Retina (tissue), 1 donor: ENCODE data around the gene ZNF581.
A peak's percentile ranks its signal among the peaks of the same experiment; 100 is the strongest.

Source experiments
- DNase-seq: peaks from one replicate; pipeline ENCODE4 v3.0.0-alpha.2; 2016

Gene ZNF581

GRCh38 chr19:55668603-55669348, 25.3 kb downstream of the ZNF581 start:
- no peak for DNase-seq

DNA sequence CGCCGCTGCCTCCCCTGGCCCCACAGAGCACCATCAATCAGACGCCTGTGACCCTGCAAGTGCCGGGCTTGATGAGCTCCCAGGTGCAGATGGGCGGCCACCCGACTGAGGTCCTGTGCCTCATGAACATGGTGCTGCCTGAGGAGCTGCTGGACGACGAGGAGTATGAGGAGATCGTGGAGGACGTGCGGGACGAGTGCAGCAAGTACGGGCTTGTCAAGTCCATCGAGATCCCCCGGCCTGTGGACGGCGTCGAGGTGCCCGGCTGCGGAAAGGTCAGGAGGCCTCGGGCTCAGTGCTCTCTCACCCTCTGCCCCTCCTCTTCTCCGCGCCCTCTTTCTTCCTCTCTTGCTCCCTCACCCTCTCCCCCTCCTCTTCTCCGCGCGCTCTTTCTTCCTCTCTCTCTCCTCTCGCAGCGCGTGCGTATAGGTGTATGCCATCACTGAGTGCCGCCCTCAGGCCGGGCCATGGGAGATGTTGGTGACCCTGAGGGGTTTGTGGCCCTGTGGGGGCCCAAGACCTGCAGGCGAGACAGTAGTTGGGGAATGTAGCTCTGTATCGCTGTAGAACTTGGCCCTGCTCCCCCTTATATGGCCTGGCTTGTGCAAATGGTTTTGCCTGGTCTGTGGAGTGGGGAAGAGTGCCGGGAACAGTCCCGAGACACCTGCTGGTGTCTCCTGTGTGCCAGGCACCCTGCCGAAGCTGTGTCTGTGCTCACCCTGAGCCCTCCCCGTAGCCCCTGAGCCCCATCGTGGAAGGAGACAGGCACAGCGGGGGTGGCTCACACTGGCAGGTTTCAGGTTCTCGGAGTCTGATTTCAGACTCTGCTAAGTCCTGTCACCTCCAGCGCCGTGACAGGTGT, 26.2 kb downstream of the ZNF581 start:
- DNase-seq: no peak

GRCh38 chr19:55670280-55671053, 27.0 kb downstream of the ZNF581 start:
- no peak for DNase-seq

GRCh38 chr19:55671054-55671378, 27.6 kb downstream of the ZNF581 start:
- no peak for DNase-seq

- no peak for DNase-seq
Measured at GRCh38 chr19:55672418-55672817, 29.0 kb downstream of the ZNF581 start.

DNA sequence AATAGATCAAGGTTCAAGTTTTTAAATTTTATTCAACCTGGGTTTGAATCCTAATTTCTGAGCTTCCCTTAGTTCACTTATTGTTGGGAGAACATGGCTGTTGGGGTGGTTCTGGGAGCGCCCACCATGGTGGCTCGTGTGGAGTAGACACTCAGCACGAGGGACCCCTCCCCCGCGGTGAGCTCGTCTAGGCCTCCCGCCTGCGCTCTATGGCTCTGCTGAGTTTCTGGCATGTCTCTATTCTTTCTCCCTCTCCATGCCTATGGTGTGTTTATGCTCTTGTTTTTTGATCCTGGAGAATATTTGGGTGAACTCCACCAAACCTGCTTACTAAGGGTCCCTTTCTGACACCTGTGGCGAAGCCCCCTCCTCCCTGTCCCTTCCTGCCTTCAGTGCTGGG, 30.0 kb downstream of the ZNF581 start:
- DNase-seq: no peak

GRCh38 chr19:55673889-55674288, 30.4 kb downstream of the ZNF581 start:
- no peak for DNase-seq

DNA sequence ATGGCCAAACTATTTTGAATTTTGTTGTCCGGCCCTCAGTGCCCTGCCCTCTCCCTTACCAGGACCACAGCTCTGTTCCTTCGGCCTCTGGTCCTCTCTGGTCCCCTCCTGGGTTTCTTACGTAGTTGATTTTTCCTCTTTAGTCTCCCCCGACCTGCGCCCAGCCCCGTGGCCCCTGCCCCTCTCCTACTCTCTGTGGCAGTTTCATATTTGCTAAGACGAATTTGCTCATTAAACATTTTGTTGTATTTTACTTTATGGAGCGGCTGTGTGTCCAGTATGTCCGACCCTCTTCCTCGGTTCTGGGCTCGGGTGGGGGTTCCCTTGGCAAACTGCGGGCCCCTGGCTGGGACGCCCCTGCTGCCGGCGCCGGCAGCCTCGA, 31.0 kb downstream of the ZNF581 start:
- no peak for DNase-seq

DNA sequence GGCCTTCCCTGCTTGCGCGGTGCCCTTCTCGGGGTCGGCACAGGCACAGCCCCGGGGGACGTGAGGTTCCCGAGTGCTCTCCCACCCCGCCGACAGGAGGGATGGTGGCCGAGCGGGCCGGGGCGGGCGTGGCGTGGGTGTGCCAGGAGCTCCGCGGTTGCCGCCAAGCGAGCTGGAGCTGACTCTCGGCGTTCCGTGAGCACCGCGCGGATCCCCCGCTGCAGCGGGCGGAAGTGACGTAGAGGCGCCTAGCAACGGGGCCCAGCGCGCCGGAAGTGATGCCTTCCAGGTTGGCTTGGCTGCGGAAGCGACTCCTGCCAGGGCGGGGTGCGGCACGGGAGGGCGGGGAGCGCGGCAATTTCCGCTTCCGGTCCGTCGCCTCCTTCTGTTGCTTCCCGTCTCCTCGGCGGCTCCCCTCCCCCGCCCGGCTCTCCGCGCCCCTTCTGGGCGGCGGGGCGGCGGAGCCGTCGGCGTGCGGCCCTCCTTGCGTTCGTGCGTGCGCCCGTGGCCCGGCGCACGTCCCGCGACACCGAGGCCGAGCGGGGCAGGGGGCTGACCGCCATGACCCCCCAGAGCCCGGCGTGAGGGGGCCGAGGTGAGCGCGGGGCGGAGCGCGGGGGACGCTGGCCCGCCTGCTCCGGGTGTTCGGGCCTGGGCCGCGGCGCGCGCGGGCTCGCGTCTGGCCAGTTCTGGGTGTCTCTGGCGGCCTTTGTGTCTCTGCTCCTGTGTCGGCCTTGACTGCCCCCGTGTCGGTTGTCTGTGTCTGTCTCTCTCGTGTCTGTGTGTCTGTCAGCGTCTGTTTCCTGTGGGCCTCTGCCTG, 31.6 kb downstream of the ZNF581 start, which contains the start of gene EPN1:
Gene EPN1 (plus strand): TSS at position 386 of the 820 bp plus-strand sequence. CDS start 3,402 bp downstream, outside the sequence.
- DNase-seq: peak; percentile 96

GRCh38 chr19:55675661-55676354, 32.4 kb downstream of the ZNF581 start:
- no peak for DNase-seq

GRCh38 chr19:55676383-55676782, 32.9 kb downstream of the ZNF581 start:
- no peak for DNase-seq

DNA sequence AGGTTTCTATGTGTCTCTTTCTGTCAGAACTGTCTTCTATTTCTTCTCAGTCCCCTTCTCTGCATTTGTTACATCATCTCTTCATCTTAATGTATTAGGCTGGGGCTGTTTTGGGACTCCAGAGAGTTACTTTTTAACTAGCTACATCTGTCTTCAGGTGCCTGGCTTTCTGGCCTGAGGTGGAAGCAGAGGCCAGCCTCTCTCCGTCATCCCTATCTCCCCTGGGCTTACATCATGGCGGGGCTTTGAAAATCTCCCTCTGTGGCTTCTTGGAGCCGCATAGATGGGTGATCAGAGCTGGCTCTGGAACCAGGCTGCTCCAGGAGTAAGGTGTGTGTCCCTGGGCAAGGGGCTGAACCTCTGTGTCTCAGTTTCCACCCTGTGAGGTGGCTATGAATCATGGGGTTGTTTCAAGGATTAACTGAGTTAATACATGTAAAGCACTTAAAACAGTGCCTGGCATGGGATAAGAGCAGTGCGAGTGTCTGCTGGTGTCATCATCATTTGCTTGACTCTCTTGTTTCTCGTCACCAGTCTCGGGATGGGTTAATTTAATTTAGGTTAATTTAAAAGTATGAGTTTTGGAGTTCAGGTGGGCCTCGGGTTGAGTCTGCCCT, 33.5 kb downstream of the ZNF581 start:
- no peak for DNase-seq

DNA sequence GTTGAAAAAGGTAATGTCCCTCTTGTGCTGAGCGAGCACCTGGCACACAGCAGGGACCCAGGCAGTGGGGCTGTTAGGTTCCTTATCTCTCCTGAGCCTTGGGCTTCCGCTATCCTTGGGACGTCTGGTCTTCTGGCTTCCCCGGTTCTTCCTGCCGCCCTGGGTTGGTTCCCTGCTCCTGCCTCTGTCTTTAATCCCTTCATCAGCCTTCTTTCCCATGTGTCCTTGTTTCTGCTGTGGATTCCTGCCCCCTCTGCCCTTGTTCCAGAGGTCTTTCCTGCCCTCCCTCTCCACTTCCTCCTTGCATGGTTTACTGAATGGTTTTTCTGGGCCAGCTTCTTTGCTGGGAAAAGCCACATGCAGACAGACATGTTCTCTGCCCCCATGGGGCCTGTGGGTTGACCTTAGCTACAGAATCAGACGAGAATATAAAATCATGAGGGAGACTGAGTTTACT, 34.2 kb downstream of the ZNF581 start:
- DNase-seq: no peak

DNA sequence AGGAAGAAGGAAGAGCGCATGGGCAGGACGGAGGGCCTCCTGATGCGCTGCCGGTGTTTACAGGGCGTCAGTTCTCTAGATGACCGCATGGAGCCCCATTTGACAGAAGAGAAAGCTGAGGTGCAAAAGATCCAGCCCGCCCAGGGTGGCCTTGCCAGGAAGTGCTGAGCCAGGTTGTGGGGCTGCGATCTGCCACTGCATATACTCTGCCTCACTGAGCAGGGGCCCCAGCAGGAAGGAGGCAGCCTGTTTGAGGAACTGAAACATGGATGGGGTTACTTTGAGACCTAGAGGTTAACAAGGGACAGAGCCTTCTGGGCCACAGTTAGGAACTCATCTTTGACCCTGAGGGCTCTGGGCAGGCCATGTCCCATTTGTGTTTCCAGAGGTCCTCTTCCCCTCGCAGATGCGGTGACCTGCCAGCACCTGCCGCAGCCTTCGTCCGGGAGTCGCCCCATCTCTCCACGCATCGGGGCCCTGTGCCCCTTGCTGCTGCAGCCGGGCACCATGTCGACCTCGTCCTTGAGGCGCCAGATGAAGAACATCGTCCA, 34.7 kb downstream of the ZNF581 start:
- DNase-seq: no peak

GRCh38 chr19:55679343-55680257, 36.2 kb downstream of the ZNF581 start:
- DNase-seq: no peak

DNA sequence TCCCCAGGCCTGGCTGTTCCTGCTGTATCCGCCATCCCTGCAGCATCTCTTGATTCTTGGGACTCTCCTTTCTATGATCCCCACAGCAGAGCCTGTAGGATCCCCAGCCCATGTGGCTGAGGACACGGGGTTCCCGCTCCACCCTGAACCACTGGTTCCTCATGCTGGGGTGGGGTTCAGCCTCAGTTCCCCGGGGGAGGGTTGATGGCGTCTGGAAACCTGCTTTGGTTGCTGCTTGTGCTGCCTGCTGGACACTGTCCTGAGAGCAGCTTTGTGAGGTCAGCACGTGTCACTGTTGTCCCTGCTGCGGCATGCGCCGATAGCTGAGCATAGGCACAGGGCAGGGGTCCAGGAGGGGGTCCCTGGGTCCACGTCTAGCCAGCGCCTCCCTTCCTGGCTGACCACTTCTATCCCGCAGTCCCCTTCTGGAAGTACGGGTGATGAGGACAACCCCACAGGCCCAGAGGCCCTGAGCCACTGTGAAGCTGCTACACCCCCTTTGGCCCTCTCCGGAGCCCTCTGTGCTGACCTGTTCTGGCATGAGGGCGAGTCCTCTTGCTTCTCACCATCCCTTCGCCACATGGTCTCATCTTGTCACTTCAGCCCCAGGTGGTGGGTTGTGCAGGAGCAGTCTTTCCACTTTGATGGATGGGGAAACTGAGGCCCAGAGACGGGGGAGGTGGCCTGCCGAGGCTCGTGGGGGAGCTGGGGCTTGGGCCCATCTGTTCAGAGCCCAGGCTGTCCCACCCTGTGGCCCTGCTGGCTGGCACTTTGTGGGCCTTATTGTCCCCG, 37.1 kb downstream of the ZNF581 start:
- no peak for DNase-seq

DNA sequence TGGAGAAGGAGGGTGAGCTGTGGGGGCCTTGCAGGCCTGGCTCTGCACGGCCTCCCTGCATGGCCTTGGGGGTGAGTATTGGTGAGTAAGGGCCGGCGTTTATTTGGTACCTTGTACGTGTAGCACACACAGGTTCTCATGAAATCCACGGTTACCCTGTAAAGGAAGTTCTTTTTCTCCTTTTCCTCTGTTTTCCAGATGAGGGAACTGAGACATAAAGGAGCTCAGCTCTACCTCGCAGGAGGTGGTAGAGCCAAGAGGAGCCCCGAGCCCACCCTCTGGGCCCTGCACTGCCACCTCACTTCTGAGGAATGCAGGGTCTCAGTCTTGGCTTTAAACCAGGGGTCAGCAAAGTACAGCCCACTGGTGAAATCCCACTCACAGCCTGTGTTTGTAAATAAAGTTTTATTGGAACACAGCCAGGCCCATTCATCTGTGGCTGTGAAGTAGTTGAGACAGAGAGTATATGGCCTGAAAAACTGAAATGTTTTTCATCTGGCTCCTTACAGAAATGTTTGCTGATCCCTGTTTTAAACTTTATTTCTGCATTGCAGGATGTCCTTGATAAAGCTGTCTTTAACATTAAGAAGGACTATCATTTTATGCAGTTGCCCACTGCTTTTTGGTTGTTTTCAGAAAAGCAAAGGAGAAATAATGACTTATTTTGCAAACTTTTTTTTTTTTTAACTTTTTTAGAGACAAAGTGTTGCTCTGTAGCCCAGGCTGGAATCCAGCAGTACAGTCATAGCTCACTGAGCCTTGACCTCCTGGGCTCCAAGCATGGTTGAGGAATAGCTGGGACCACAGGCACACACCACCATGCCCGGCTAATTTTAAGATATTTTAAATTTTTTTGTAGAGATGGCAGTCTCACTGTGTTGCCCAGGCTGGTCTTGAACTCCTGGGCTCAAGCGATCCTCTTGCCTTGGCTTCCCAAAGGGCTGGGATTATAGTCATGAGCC, 38.0 kb downstream of the ZNF581 start:
- no peak for DNase-seq
